ENCODE data around the gene POU2F3. TPM values are rescaled to one million over a fixed set of nuclear protein-coding genes. Genes with fewer than 3 reads are reported as not detected.

Gene POU2F3
- total and polyA plus RNA-seq, 2 experiments from 2014 or later = 0.15 to 0.40 TPM

DNA sequence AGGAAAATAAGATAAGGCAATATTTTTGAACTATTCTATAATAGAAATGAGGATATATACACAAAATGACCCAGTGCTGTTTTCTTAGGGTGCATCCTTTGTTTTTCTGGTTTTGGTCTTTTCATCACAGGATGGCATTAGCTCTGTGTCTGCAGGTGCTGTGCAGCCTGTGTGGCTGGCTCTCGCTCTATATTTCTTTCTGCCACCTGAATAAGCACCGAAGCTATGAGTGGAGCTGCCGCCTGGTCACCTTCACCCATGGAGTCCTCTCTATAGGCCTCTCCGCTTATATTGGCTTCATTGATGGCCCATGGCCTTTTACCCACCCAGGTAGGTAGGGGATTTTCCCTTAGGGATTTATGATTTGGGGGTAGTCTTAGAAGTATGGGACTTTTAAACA is 87.4 kb downstream of the POU2F3 start:
- no peak for DNase-seq (ENCODE audit: low read depth in 1 of 2, low spot score in 1 of 2)
- Histone ChIP-seq H3K4me1 (ENCODE audit: low read depth) (peaks cover 29% of the 10 kb centered on the region), H3K36me3 (peaks cover 11% of the 10 kb centered on the region), H3K27ac (no peak overlapping the region), H3K4me3 (no peak overlapping the region), H3K27me3 (no peaks in the 10 kb centered on the region), H3K9me3 (ENCODE audit: low read depth) (no peaks in the 10 kb centered on the region)
- TF ChIP-seq CTCF (IDR thresholded peaks at IDR 0.05; ENCODE audit: low read depth, low read length) = no peak

- TF ChIP-seq CTCF (IDR thresholded peaks at IDR 0.05; ENCODE audit: low read depth, low read length) = no peak
- no peak overlapping the region for H3K27ac ChIP-seq
These were observed 89.6 kb downstream of the POU2F3 start for GRCh38 chr11:120329556-120329955.

GRCh38 chr11:120330045-120330444 is 90.1 kb downstream of the POU2F3 start:
- no peak for TF ChIP-seq CTCF (IDR thresholded peaks at IDR 0.05; ENCODE audit: low read depth, low read length)
- no peaks in the 10 kb centered on the region for H3K9me3 ChIP-seq (ENCODE audit: low read depth)
- peaks cover 30% of the 10 kb centered on the region for H3K4me1 ChIP-seq (ENCODE audit: low read depth)
- H3K4me3 ChIP-seq = no peak overlapping the region
- H3K36me3 ChIP-seq = peaks cover 11% of the 10 kb centered on the region
- no peak for DNase-seq (ENCODE audit: low read depth in 1 of 2, low spot score in 1 of 2)
- H3K27ac ChIP-seq = no peak overlapping the region
- no peaks in the 10 kb centered on the region for H3K27me3 ChIP-seq

More at GRCh38 chr11:120329556-120329955, 89.6 kb downstream of the POU2F3 start:
- Histone ChIP-seq H3K27me3 (no peaks in the 10 kb centered on the region), H3K4me1 (ENCODE audit: low read depth) (peaks cover 29% of the 10 kb centered on the region), H3K9me3 (ENCODE audit: low read depth) (no peaks in the 10 kb centered on the region), H3K36me3 (peaks cover 11% of the 10 kb centered on the region), H3K4me3 (no peak overlapping the region)
- DNase-seq (ENCODE audit: low read depth in 1 of 2, low spot score in 1 of 2) = no peak

DNA sequence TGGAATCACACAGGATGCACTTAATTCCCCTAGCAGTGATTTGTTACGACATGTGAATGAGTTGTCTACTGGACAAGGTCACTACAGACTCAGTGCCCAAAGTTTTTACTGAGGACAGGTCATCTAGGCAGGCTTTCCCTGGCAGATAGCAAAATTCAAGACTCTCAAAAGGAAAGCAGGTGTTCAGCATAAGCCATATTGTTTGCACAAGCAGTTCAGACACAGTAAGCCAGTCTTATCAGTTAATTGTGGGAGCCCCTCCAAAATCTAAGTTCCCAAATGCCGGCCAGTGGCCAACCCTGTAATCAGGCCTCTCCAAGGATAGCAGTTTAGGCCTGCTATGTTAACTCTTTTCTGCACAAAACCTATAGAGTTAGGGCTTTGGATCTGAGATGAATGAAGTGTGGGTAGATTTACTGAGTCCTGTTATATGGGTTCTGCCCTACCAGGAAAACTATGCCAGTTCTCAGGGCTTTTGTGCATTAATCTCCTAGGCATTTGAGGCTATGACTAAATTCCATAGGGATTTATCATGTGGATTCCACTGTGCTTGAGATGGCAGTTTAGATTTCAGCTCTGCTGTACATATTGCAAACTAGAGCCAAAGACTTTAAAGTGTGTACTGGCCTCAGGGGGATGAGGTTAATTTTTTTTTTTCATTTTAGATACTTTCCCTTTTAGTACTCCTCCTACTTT is 91.5 kb downstream of the POU2F3 start:
- peak overlapping the region; percentile 65 for H3K27ac ChIP-seq

GRCh38 chr11:120332822-120333716 is 93.1 kb downstream of the POU2F3 start:
- H3K27me3 ChIP-seq = no peaks in the 10 kb centered on the region
- DNase-seq (ENCODE audit: low read depth in 1 of 2, low spot score in 1 of 2) = no peak
- TF ChIP-seq CTCF (IDR thresholded peaks at IDR 0.05; ENCODE audit: low read depth, low read length) = no peak
- no peaks in the 10 kb centered on the region for H3K9me3 ChIP-seq (ENCODE audit: low read depth)
- peaks cover 11% of the 10 kb centered on the region for H3K4me1 ChIP-seq (ENCODE audit: low read depth)
- no peak overlapping the region for H3K27ac ChIP-seq
- H3K36me3 ChIP-seq = peaks cover 11% of the 10 kb centered on the region
- no peak overlapping the region for H3K4me3 ChIP-seq

More for the DNA sequence above, 91.5 kb downstream of the POU2F3 start:
- no peak for TF ChIP-seq CTCF (IDR thresholded peaks at IDR 0.05; ENCODE audit: low read depth, low read length)
- peaks cover 24% of the 10 kb centered on the region for H3K4me1 ChIP-seq (ENCODE audit: low read depth)
- H3K27me3 ChIP-seq = no peaks in the 10 kb centered on the region
- DNase-seq (ENCODE audit: low read depth in 1 of 2, low spot score in 1 of 2) = peak in 1 of 2 donors; percentile 83
- H3K4me3 ChIP-seq = no peak overlapping the region
- H3K9me3 ChIP-seq (ENCODE audit: low read depth) = no peaks in the 10 kb centered on the region
- peaks cover 11% of the 10 kb centered on the region for H3K36me3 ChIP-seq
